Retinal pigment epithelial cell (primary cell): Measurements from ENCODE around the gene KLHL30.
"Not testable (repeated sequence)": the region's sequence is repeated elsewhere in the genome, so short reads cannot be mapped to it uniquely, and the experiment has no call there.

ENCODE experiments used
- DNase-seq: peaks from one replicate; pipeline ENCODE4 v3.0.0-alpha.2; 2010; ENCODE audit warnings: low read depth
- H3K4me3 ChIP-seq: 2 replicates; pipeline ENCODE4 v1.5.1; 2011; ENCODE audit warnings: mild to moderate bottlenecking, low read length, control low read depth, moderate library complexity
- TF ChIP-seq, protein P1 (sequence below): conservative IDR thresholded peaks from 2 replicates; pipeline ENCODE4 v1.5.1; 2011; ENCODE audit warnings: low read depth, low read length, control low read depth, inconsistent platforms

Gene KLHL30

GRCh38 chr2:238170386-238171071 is 32.1 kb downstream of the KLHL30 start:
- TF ChIP-seq, protein P1, sequence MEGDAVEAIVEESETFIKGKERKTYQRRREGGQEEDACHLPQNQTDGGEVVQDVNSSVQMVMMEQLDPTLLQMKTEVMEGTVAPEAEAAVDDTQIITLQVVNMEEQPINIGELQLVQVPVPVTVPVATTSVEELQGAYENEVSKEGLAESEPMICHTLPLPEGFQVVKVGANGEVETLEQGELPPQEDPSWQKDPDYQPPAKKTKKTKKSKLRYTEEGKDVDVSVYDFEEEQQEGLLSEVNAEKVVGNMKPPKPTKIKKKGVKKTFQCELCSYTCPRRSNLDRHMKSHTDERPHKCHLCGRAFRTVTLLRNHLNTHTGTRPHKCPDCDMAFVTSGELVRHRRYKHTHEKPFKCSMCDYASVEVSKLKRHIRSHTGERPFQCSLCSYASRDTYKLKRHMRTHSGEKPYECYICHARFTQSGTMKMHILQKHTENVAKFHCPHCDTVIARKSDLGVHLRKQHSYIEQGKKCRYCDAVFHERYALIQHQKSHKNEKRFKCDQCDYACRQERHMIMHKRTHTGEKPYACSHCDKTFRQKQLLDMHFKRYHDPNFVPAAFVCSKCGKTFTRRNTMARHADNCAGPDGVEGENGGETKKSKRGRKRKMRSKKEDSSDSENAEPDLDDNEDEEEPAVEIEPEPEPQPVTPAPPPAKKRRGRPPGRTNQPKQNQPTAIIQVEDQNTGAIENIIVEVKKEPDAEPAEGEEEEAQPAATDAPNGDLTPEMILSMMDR, result no peak
- no peak overlapping the region for H3K4me3 ChIP-seq
- DNase-seq, result no peak

- not testable (repeated sequence) for H3K4me3 ChIP-seq, DNase-seq
Observed at GRCh38 chr2:238171072-238171431, 32.6 kb downstream of the KLHL30 start.

DNA sequence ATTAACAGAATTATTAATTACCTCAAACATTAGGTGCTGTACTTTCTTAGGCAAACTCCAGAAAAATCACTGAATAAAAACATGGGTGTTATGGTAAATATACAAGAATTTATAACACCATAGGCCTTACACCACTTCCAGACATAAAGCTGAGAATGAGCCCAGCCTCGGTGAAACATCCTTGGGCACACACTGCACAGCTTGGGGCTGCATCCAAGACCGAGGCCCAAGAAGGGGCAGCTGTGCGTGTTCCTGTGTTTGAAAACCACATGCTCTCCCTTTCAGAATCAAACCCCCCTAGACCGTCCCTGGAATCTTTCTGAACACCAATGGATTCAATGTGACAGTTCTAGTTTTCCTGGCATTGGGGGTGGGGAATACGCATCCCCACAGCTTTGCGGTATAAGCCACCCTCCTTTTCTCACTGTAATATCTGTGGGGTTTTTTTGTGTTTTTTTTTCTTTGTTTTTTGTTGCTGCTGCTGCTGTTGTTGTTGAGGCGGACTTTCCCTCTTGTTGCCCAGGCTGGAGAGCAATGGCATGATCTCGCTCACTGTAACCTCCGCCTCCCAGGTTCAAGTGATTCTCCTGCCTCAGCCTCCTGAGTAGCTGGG is 33.2 kb downstream of the KLHL30 start:
- no peak for DNase-seq
- TF ChIP-seq, protein P1, result no peak
- H3K4me3 ChIP-seq, result no peak overlapping the region

DNA sequence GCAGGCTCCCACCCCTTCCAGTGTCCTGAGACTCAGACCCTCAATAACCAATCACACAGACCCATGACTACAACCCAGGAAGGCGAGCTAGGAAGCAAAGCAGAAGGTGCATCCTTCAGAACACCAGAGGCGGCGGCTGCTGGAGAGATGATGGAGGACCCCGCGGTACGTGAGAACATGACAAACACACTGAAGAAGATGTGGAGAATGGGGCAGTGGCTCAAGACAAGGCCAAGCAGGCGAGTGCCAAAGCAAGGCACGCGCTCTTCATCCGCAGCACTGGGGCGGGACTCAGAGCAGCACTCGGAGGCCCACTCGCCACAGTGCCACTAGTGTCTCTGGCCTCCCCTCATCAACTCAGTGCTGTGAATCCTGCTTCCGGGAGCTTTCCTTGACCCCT is 34.0 kb downstream of the KLHL30 start:
- TF ChIP-seq, protein P1, result no peak
- no peak overlapping the region for H3K4me3 ChIP-seq
- no peak for DNase-seq

- H3K4me3 ChIP-seq, result no peak overlapping the region
- DNase-seq, result no peak
- TF ChIP-seq, protein P1, result peak; percentile 32
Observed at GRCh38 chr2:238173692-238174091, 35.2 kb downstream of the KLHL30 start.

DNA sequence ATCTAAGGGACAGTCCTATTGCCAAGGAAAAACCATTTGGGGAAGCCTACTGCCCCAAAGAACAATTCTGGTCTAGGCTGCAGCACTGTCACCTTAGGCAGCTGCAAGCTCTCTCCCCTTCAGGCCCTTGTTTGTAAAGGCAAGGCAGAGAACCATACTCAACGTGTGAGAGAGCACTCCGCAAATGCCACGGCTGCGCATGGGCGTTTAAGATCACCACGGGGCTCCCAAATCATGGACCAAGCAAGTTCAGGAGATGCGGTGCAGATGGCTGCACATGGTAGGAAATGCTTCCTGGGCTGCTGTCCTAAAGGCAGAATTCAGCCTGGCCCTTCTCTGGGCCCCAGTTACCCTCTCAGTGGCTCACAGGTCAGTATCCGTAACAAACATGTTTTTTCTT is 35.8 kb downstream of the KLHL30 start:
- no peak overlapping the region for H3K4me3 ChIP-seq
- TF ChIP-seq, protein P1, result no peak
- no peak for DNase-seq

DNA sequence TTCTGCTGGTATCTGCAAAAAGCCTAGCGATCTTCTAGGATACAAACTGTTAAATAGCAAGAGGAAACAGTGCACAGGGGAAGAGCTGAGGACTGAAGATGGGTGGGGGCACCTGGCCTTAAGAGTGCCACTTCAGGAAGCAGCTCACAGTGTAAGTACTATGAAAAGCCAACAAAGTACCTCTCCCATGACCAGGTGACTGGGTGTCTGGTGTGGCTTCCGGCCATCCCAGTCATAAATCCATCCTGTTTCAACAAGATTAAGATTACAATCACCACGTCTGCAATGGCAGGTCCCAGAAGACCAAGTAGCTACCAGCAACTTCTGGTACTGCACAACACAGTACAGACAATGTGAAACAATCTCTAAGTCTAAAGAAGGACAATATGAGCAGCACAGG is 36.2 kb downstream of the KLHL30 start:
- TF ChIP-seq, protein P1, result no peak
- H3K4me3 ChIP-seq, result no peak overlapping the region
- DNase-seq, result no peak
